Heart right ventricle (tissue), 16 donors: ENCODE results near the gene DMGDH. TPM values are rescaled to one million over a fixed set of nuclear protein-coding genes. Genes with fewer than 3 reads are reported as not detected.

Source experiments
- ATAC-seq, 8 donors: fragments of 200-7000 bp; cut with Tn5 transposase; one replicate each; pipeline ENCODE4 v1.9.1; 2020; ENCODE audit warnings: mild to moderate bottlenecking in 8 of 8, moderate library complexity in 8 of 8, moderate number of reproducible peaks in 1 of 8
- DNase-seq, 2 donors: peaks; one replicate each; pipeline ENCODE4 v3.0.0-alpha.2; 2020
- H3K27ac ChIP-seq, 10 donors: fragments of 200-600 bp; sonication (generic) in 2 of 10; one replicate each; pipeline versions ENCODE4 v1.5.0 to v1.8.0; 2020 to 2022; ENCODE audit warnings: mild to moderate bottlenecking in 3 of 10
- H3K27me3 ChIP-seq, 7 donors: fragments of 200-600 bp; one replicate each; pipeline ENCODE4 v1.8.0; 2021 to 2022; ENCODE audit warnings: mild to moderate bottlenecking in 2 of 7
- H3K36me3 ChIP-seq, 9 donors: fragments of 200-600 bp; sonication (generic) in 1 of 9; one replicate each; pipeline versions ENCODE4 v1.5.0 to v1.8.0; 2020 to 2022; ENCODE audit warnings: mild to moderate bottlenecking in 2 of 9
- H3K4me1 ChIP-seq, 9 donors: fragments of 200-600 bp; sonication (generic) in 1 of 9; one replicate each; pipeline versions ENCODE4 v1.5.0 to v1.8.0; 2020 to 2022; ENCODE audit warnings: mild to moderate bottlenecking in 4 of 9
- H3K4me3 ChIP-seq, 10 donors: fragments of 200-600 bp; sonication (generic) in 2 of 10; one replicate each; pipeline versions ENCODE4 v1.5.0 to v1.8.0; 2020 to 2022; ENCODE audit warnings: mild to moderate bottlenecking in 7 of 10, moderate library complexity in 2 of 10
- H3K9me3 ChIP-seq, 11 donors: fragments of 200-600 bp in 10 of 11; sonication (generic) in 2 of 11; one replicate each; pipeline versions ENCODE4 v1.5.0 to v1.8.0; 2013 to 2022; ENCODE audit warnings: mild to moderate bottlenecking in 2 of 11, control low read depth in 1 of 11, moderate library complexity in 1 of 11
- WGBS, 2 donors: extraction: QIAGEN DNeasy Blood & Tissue Kit; methylation state at CpG; one replicate each; pipeline ENCODE4 v1.1.7; 2013; ENCODE audit warnings: inconsistent platforms in 1 of 2; 5-methylcytosine and 5-hydroxymethylcytosine counted together
- intact Hi-C, 10 donors: fragments of 100-400 bp; cut with DNase I; formaldehyde crosslinking; loops; one replicate each; pipeline versions ENCODE4 v1.11.1 to v1.14.2; 2022
- polyA plus RNA-seq, 2 donors: library from polyadenylated mRNA; stranded (reverse); fragments of 200-250 nt; gene quantifications; one replicate each; pipeline ENCODE4 v1.2.3, GENCODE V29; 2013
- total RNA-seq, 10 donors: library from RNA; stranded (reverse); fragmentation: NEBNext Ultra II Directional in 3 of 10; extraction: Animal tissue kit (Norgen Biotek cat#: 25700) in 3 of 10; gene quantifications; one replicate each; pipeline versions ENCODE4 v1.2.1 to v1.2.4, GENCODE V29; 2021 to 2023
- TF ChIP-seq, protein P1 (sequence below), 9 donors: fragments of 200-600 bp; sonication (generic) in 2 of 9; IDR thresholded peaks; one replicate each; pipeline versions ENCODE4 v1.5.0 to v1.8.0; 2021 to 2022; ENCODE audit warnings: antibody characterized with exemption in 9 of 9, mild to moderate bottlenecking in 5 of 9, moderate library complexity in 1 of 9
- donor health status: Arrhythmogenic right ventricular cardiomyopathy.
- donor health status: ischemic (EF 13 %, LVEDD 7.1; RV severe dilation, severe dysfunction).
- donor health status: healthy with polysubstance abuse.
- donor health status: DM: no; HTN: yes; CAD: no.
- donor health status: DM: no; HTN: no; CAD: no.
- donor health status: ischemic (EF 25% LVEDD 6.9; RV normal size, moderate dysfunction).
- donor health status: ischemic (EF 25% LVEDD 5.7; RV mildly dilated, moderate dysfunction).
- donor health status: healthy.
- donor health status: DM: yes; HTN: yes; CAD: no.
- donor health status: Ischemic cardiomyopathy.
- donor health status: ischemic (EF 35%, LVEDD 5.7; RV mildly dilated, moderate dysfunction).
- donor health status: nonischemic (EF 11% LVEDD 7.7; RV severe dilation, severe dysfunction).
- donor health status: DM: yes; HTN: yes; CAD: no.
- donor health status: PGD.
- donor health status: ischemic (EF 29% LVEDD 5.4; RV normal size, mild dysfunction).
- donor health status: nonischemic (EF 23%, LVEDD 6.1; RV moderate dilation, normal function).

DMGDH gene
- total and polyA plus RNA-seq, 12 donors = 0.17 to 3.4 (median 1.9) TPM

DNA sequence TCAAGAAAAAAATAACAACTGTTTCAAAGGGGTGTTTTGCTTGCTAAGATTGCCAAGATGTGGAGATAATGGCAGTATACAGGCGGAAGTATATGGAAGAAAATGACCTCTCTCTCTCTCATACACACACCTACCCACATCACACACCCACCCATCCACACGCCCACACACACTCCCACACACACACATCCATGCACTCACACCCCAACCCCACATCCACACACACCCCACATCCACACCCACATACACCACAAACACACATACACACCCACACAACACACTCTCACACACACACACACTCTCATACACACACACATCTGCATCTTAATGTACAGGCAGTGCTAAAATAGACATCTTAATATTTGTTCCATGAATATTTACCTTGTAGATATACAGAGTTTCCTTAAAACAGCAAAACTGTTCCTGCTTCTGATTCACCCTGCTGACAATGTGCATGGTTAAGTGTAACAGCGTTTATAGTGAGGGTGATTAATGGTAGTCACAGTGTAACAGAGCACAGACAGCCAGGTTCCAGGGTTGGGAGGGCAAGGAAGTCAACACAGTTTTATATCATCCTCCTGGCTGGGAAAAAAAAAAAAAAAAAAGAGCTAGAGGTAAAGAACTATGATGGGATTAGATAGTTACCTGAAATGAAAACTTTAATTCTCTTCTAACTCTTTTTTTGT lies 8.3 kb upstream of the DMGDH start:
- TF ChIP-seq, protein P1, sequence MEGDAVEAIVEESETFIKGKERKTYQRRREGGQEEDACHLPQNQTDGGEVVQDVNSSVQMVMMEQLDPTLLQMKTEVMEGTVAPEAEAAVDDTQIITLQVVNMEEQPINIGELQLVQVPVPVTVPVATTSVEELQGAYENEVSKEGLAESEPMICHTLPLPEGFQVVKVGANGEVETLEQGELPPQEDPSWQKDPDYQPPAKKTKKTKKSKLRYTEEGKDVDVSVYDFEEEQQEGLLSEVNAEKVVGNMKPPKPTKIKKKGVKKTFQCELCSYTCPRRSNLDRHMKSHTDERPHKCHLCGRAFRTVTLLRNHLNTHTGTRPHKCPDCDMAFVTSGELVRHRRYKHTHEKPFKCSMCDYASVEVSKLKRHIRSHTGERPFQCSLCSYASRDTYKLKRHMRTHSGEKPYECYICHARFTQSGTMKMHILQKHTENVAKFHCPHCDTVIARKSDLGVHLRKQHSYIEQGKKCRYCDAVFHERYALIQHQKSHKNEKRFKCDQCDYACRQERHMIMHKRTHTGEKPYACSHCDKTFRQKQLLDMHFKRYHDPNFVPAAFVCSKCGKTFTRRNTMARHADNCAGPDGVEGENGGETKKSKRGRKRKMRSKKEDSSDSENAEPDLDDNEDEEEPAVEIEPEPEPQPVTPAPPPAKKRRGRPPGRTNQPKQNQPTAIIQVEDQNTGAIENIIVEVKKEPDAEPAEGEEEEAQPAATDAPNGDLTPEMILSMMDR (IDR thresholded peaks at IDR 0.05) = no peak
- intact Hi-C loops = no loop called here
- Histone ChIP-seq H3K4me1 (peaks cover 0 to 14% (median 5%) of the 10 kb centered on the region in 9 donors), H3K9me3 (peaks cover 0 to 18% (median 0%) of the 10 kb centered on the region in 11 donors), H3K27ac (no peak overlapping the region), H3K36me3 (peaks cover 0 to 10% (median 0%) of the 10 kb centered on the region in 9 donors), H3K4me3 (no peak overlapping the region), H3K27me3 (no peaks in the 10 kb centered on the region)
- no peak for ATAC-seq
- no peak for DNase-seq
- WGBS, 2 donors = 74 to 77% methylated on average over 3 of the region's 3 CpGs

DNA sequence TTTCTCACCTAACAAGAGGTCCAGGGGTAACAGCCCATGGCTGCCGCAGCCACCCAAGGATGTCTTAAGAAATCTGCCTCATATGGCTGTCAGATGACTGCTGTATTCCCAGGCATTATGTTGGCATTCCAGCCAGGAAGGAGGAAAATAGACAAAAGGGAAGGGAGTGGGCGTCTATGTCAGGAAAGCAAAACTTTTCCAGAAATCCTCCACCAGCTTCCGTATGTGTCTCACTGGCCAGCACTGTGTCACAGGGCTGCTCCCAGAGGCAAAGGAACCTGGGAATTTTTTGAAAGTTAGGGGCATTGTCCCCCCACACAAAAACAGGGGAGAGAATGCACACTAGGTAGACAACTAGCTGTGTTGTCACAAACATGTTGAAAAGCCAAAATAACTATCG lies 7.3 kb upstream of the DMGDH start:
- 55 to 68% methylated on average over 4 of the region's 4 CpGs for WGBS, 2 donors
- H3K4me3 ChIP-seq = no peak overlapping the region
- TF ChIP-seq, protein P1 (IDR thresholded peaks at IDR 0.05) = no peak
- H3K4me1 ChIP-seq = peaks cover 0 to 14% (median 5%) of the 10 kb centered on the region in 9 donors
- ATAC-seq (peak in 2 of 8 donors; percentile 45 to 48), DNase-seq (no peak)
- peak overlapping the region in 1 of 10 donors; percentile 41 for H3K27ac ChIP-seq
- H3K36me3 ChIP-seq = peaks cover 0 to 10% (median 0%) of the 10 kb centered on the region in 9 donors
- intact Hi-C loops = no loop called here
- peaks cover 0 to 18% (median 0%) of the 10 kb centered on the region in 11 donors for H3K9me3 ChIP-seq
- H3K27me3 ChIP-seq = no peaks in the 10 kb centered on the region

DNA sequence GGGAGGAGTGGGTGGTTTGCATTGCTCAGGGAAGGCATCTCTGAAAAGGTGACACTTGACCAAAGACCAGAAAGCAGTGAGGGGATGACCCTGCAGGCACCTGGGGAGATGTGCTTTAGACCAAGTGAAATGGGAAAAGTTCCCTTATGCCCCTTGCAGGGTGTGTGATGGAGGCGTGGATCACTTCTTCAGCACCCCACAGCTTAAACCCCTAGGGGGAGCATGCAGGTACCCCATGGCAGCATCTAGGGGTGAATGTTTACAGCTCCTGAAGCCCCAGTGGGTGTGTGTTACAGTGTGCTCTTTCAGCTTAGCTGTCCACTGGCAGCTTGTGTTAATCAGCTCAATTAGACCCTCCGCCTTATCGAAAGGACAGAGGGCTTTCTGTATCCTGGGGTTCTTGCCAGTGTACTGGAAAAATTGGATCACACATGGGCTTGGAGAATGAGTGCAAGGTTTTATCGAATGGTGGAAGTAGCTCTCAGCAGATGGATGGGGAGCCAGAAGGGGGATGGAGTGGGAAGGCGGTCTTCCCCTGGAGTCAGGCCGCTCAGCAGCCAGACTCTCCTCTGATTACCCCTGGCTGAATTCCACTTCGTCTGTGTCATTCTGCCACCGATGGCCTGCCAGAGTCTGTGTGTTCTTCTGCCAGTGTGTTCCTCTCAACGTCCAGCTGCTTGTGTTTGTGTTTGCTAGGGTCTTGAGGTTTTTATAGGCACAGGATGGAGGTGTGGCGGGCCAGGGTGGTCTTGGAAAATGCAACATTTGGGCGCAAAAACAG lies 6.4 kb upstream of the DMGDH start:
- peak; percentile 11 to 20 for DNase-seq
- Histone ChIP-seq H3K27ac (peak overlapping the region in 4 of 10 donors; percentile 8 to 41 (median 19)), H3K27me3 (no peaks in the 10 kb centered on the region), H3K4me3 (no peak overlapping the region), H3K9me3 (peaks cover 0 to 18% (median 0%) of the 10 kb centered on the region in 11 donors), H3K36me3 (peaks cover 0 to 10% (median 0%) of the 10 kb centered on the region in 9 donors), H3K4me1 (peaks cover 0 to 14% (median 5%) of the 10 kb centered on the region in 9 donors)
- peak in 7 of 8 donors; percentile 9 to 88 (median 76) for ATAC-seq
- intact Hi-C loops = no loop called here
- TF ChIP-seq, protein P1 (IDR thresholded peaks at IDR 0.05) = no peak
- 67 to 84% methylated on average over 11 of the region's 11 CpGs for WGBS, 2 donors

DNA sequence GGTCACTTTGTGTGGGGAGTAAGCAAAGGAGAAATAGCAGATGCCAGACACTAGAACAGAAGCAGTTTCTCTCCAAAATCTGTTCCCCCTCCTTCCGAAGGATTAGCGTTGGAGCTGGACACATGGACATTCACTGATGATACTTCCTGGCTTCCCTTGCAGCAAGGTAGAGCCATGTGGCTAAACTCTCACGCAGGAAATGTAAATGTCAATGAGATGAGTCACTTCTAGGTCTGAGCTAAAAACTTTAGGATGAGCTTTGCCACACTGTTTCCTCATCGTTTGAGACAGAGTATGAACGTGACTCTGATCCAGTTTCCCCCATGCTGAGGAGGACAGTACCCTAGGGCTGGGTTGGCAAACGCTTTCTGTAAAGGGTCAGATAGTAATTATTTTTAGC lies 5.2 kb upstream of the DMGDH start:
- H3K27me3 ChIP-seq = peaks cover 0 to 11% (median 8%) of the 10 kb centered on the region in 7 donors
- WGBS, 2 donors = 70 to 74% methylated on average over 6 of the region's 6 CpGs
- peak in 1 of 8 donors; percentile 25 for ATAC-seq
- H3K4me3 ChIP-seq = no peak overlapping the region
- H3K4me1 ChIP-seq = peaks cover 0 to 16% (median 9%) of the 10 kb centered on the region in 9 donors
- DNase-seq = no peak
- no peak overlapping the region for H3K27ac ChIP-seq
- peaks cover 0 to 18% (median 0%) of the 10 kb centered on the region in 11 donors for H3K9me3 ChIP-seq
- H3K36me3 ChIP-seq = peaks cover 0 to 1% (median 0%) of the 10 kb centered on the region in 9 donors
- TF ChIP-seq, protein P1 (IDR thresholded peaks at IDR 0.05) = no peak
- intact Hi-C loops = no loop called here
